Measurements from ENCODE around the gene MTMR11. TPM values are rescaled to one million over a fixed set of nuclear protein-coding genes. Genes with fewer than 3 reads are reported as not detected.
A peak's percentile ranks its signal among the peaks of the same experiment; 100 is the strongest.

Gene MTMR11
- total and polyA plus RNA-seq, 2 of the 8 experiments (the other 6 are each of a cell fraction or from before 2014, with no cell fraction given): 3.7 to 4.8 TPM

DNA sequence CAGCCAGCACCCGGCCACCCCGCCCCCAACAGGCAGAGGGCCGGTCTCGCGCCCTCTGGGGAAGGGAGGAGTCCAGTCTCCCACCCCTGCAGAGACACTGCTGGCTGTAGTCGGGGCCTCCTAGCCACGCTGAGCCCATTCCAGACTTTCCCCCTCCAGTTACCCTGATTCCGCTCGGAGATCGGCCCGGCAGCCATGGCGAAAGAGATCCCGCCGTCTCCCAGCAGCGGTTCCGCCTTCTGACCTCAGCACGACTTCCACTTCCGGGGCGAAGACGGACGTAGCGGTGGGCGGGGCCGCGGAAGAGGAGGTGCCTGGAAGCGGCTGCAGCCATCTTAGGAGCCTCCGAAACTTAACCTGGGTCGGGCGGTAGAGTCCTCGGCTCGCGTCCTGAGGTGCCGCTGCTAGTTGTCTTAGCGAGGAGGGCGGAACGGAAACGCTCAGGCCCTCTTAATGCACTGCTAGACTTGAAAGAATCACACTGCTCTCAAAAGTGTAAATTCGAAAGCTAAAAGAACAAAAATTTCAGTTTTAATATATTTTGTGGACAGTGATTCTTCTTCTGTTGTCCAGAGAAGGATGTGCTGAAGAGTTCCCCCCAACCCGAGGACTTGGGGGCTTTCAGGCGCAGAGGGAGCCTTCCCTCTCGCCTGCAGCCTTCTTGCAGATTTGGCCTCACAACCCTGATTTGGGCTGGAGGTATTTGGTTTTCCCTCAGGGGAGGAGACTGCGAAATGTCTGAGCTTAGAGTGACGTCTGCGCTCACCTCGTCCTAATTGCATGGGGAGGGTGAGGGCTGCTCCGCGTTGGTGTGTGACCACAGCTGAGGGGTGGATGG lies 8.9 kb downstream of the MTMR11 start, which contains the start of gene SF3B4:
SF3B4 (minus strand) TSS at position 241 of the 838 bp plus-strand sequence; CDS start at position 197, 44 bp downstream.
- peak within 1 kb of the TSS; percentile 91 for H3K18ac ChIP-seq (ENCODE audit: extremely low read depth, low read length)
- H4K8ac ChIP-seq (ENCODE audit: extremely low read depth, insufficient read depth, low read length): peak within 1 kb of the TSS; percentile 98
- H2AK5ac ChIP-seq (ENCODE audit: low read depth, low read length): no peak within 1 kb of the TSS
- peak within 1 kb of the TSS; percentile 30 for H3K4ac ChIP-seq (replicated peaks; ENCODE audit: insufficient read length, low read depth, low read length)
- H3K27ac ChIP-seq (ENCODE audit: low read depth, low read length): peak within 1 kb of the TSS; percentile 90
- H3K9me3 ChIP-seq (ENCODE audit: insufficient read depth in 2 of 2, low read depth in 1 of 2, low read length in 1 of 2): no peaks in the 10 kb centered on the region
- peak within 1 kb of the TSS; percentile 89 for H2BK5ac ChIP-seq (ENCODE audit: low read depth, low read length)
- no peaks in the 10 kb centered on the region for H3K27me3 ChIP-seq (replicated peaks in 1 of 4; ENCODE audit: control insufficient read depth in 3 of 4, extremely low read depth in 1 of 4, insufficient read depth in 3 of 4, low read length in 3 of 4)
- H3K4me1 ChIP-seq (replicated peaks in 1 of 4; ENCODE audit: control insufficient read depth in 3 of 4, insufficient read depth in 4 of 4, low read length in 3 of 4): peaks cover 0 to 8% (median 4%) of the 10 kb centered on the region in 4 experiments; a peak in 4 of 7 replicates
- H3K23ac ChIP-seq (ENCODE audit: insufficient read length): no peak within 1 kb of the TSS
- FAIRE-seq (peak; percentile 39), DNase-seq (ENCODE audit: low read depth in 1 of 2, low spot score in 2 of 2) (peak in 1 of 2 experiments; percentile 92)
- no peaks in the 10 kb centered on the region for H4K20me1 ChIP-seq (replicated peaks in 1 of 2; ENCODE audit: control insufficient read depth in 1 of 2, insufficient read depth in 2 of 2, low read length in 2 of 2)
- H3K79me1 ChIP-seq (ENCODE audit: low read depth, low read length): peaks cover 5% of the 10 kb centered on the region
- H2BK15ac ChIP-seq (ENCODE audit: low read length): no peak within 1 kb of the TSS
- peak within 1 kb of the TSS; percentile 87 to 90 for H3K4me2 ChIP-seq (ENCODE audit: insufficient read depth in 1 of 2, low read depth in 2 of 2, low read length in 2 of 2)
- peak within 1 kb of the TSS; percentile 18 for H4K91ac ChIP-seq (replicated peaks; ENCODE audit: insufficient read length, low read length)
- H4K5ac ChIP-seq (ENCODE audit: insufficient read length, low read depth, low read length): peak within 1 kb of the TSS; percentile 86
- no peak within 1 kb of the TSS for H2BK20ac ChIP-seq (ENCODE audit: low read length)
- H3K14ac ChIP-seq (ENCODE audit: insufficient read length): peak within 1 kb of the TSS; percentile 74
- H3K23me2 ChIP-seq (ENCODE audit: low read depth, low read length): peaks cover 5% of the 10 kb centered on the region
- no peak within 1 kb of the TSS; the same call in 1 of the 2 replicates for H2AFZ ChIP-seq (ENCODE audit: low read length)
- WGBS, 2 experiments (ENCODE audit: extremely low coverage in 1 of 2, insufficient coverage in 1 of 2, insufficient read length in 1 of 2, insufficient replicate concordance in 2 of 2, low coverage in 1 of 2, low lambda C conversion rate in 2 of 2, missing lambda C conversion rate in 1 of 2): 0% methylated on average over 43 of the region's 47 CpGs; no CpG with 5 or more reads in 1 of the 2 experiments
- CTCF ChIA-PET (ENCODE audit: partially characterized antibody): interaction anchor here (0.7 kb wide), 1 partner anchor 39 kb away, joined by 3 read pairs; no protein-coding TSS in a partner anchor
- peak within 1 kb of the TSS; percentile 71 for H3K56ac ChIP-seq (replicated peaks; ENCODE audit: insufficient read length, low read depth, low read length)
- peak within 1 kb of the TSS; percentile 85 to 95 (median 94) for H3K4me3 ChIP-seq (ENCODE audit: extremely low read depth in 1 of 4, insufficient read depth in 2 of 4, low read depth in 3 of 4, low read length in 4 of 4)
- peak within 1 kb of the TSS; percentile 81 to 97 (median 90) for H3K9ac ChIP-seq (replicated peaks in 1 of 4; ENCODE audit: extremely low read depth in 1 of 4, low read depth in 3 of 4, low read length in 3 of 4)
- POLR2A ChIA-PET (ENCODE audit: partially characterized antibody): interaction anchor here (0.8 to 4.3 kb wide), 14 partner anchors 10 to 259 kb away, joined by 3 to 60 read pairs (median 5); partner anchors contain the start of genes BOLA1, MTMR11, OTUD7B and SV2A
- peak within 1 kb of the TSS; percentile 44; the same call in 1 of the 2 replicates for H2BK12ac ChIP-seq (ENCODE audit: low read depth, low read length)
- peaks cover 8 to 28% of the 10 kb centered on the region in 2 experiments for H3K79me2 ChIP-seq (ENCODE audit: control insufficient read depth in 1 of 2, insufficient read depth in 2 of 2, low read length in 2 of 2)
- peaks cover 19 to 40% (median 36%) of the 10 kb centered on the region in 4 experiments for H3K36me3 ChIP-seq (ENCODE audit: control insufficient read depth in 2 of 4, insufficient read depth in 4 of 4, low read length in 3 of 4)
- H2BK120ac ChIP-seq (replicated peaks; ENCODE audit: low read depth, low read length): no peak within 1 kb of the TSS
- TF ChIP-seq RBBP5 (IDR thresholded peaks at IDR 0.05; ENCODE audit: borderline replicate concordance, low read depth, low read length) (peak; percentile 88; the same call in 1 of the 2 replicates), ASH2L (IDR thresholded peaks at IDR 0.05; ENCODE audit: low read length) (peak; percentile 76), HDAC6 (IDR thresholded peaks at IDR 0.05; ENCODE audit: low read depth, low read length) (no peak), NRF1 (IDR thresholded peaks at IDR 0.05; ENCODE audit: low read depth, low read length) (no peak), SIRT6 (IDR thresholded peaks at IDR 0.05; ENCODE audit: low read length) (no peak), CEBPB (IDR thresholded peaks at IDR 0.05; ENCODE audit: low read depth, low read length) (no peak), FOSL1 (IDR thresholded peaks at IDR 0.05; ENCODE audit: insufficient read depth, low read depth, low read length) (no peak), SIN3A (conservative IDR thresholded peaks at IDR 0.05 in 1 of 2, IDR thresholded peaks at IDR 0.05 in 1 of 2; ENCODE audit: low read depth in 1 of 2, low read length in 2 of 2) (no peak; a peak in 2 of 4 replicates), SRF (IDR thresholded peaks at IDR 0.05; ENCODE audit: low read depth, low read length) (no peak), KDM5A (IDR thresholded peaks at IDR 0.05; ENCODE audit: low read length) (peak; percentile 70)
- TF ChIP-seq, protein P1, sequence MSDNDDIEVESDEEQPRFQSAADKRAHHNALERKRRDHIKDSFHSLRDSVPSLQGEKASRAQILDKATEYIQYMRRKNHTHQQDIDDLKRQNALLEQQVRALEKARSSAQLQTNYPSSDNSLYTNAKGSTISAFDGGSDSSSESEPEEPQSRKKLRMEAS (IDR thresholded peaks at IDR 0.05): no peak

Data from H1 (cell line).